Measurements from ENCODE around the gene C12orf50.

GRCh38 chr12:87933991-87934390, 95.2 kb downstream of the C12orf50 start:
- TF ChIP-seq POLR2A (IDR thresholded peaks at IDR 0.05) (no peak), CTCF (IDR thresholded peaks at IDR 0.05) (no peak)
